Renal pelvis (tissue), 4 donors: Measurements from ENCODE around the gene NOBOX. TPM values are rescaled to one million over a fixed set of nuclear protein-coding genes. Genes with fewer than 3 reads are reported as not detected.
A peak's percentile ranks its signal among the peaks of the same experiment; 100 is the strongest.
"Not testable (repeated sequence)": the region's sequence is repeated elsewhere in the genome, so short reads cannot be mapped to it uniquely, and the experiment has no call there.

Experiments
- DNase-seq: peaks from one replicate; pipeline ENCODE4 v3.0.0-alpha.2; 2013
- polyA plus RNA-seq, 3 donors: library from polyadenylated mRNA; unstranded; fragments of 120-200 nt; gene quantifications; one replicate each; pipeline ENCODE4 v1.2.1, GENCODE V29; 2013; ENCODE audit not compliant: insufficient read length in 3 of 3

NOBOX gene
- polyA plus RNA-seq, 3 donors, result not detected

- peak; percentile 61 for DNase-seq
These were observed 11.7 kb downstream of the NOBOX start for GRCh38 chr7:144391823-144392255.

DNA sequence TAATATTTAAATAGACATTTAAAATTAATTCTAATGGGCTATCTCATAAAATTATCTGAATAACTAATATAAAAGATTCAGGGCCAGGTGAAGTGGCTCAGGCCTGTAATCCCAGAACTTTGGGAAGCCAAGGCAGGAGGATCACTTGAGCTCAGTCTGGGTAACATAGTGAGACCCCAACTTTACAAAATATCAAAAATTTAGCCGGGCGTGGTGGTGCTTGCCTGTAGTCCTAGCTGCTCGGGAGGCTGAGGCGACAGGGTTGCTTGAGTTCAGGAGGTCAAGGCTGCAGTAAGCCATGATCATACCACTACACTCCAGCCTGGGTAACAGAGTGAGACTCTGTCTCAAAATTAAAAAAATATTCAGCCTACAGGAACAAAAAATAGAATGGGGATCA lies 12.5 kb downstream of the NOBOX start:
- DNase-seq, result no peak

DNA sequence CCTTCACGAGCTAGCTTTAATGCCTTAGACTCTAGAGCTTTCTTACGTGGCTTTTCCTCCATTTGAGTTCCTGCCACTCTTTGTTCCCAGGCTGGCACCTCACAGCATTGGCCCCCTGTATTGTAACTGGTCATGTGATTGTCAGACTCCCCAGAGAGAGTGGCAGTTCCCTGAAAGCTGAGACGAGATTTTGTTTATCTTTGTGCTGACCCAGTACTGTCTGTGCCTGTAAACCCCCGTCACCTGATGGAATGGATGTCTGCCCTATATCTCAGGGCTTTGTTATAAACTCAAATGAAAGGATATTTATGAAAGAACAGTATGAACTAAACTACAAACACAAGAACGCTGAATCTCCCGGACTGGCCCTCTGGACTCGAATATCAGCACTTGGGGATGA lies 13.0 kb downstream of the NOBOX start:
- no peak for DNase-seq

DNA sequence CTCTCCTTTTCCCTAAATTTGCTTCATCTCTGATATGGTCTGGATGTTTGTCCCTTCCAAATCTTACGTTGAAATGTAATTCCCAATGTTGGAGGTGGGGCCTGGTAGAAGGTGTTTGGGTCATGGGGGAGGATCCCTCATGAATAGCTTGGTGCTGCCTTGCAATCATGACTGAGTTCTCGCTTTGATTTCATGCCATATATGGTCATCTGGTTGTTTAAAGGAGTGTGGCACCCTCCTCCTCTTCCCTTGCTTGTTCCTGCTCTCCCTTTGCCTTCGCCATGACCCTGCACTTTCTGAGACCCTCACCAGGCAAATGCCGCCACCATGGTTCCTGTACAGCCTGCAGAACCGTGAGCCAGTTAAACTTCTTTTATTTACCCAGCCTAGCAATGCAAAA lies 14.5 kb downstream of the NOBOX start:
- no peak for DNase-seq

DNA sequence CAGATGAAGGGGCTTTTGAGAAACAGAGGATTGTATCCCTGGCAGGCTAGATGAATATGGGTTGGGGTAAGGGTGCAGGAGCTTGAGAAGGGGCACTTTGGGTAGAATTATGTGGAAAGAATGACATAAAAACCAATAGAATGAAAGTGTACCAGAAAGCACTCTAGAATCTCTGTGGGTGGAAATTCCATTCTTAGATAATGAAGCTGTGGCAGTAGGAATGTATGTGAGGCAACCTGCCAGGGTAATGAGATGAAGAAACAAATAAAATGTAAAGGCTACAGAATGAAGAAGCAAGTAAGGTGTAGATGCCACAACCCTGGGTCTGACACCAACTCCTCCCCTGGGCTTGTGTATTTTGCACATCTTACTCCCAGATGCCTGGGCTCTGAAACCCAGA lies 16.8 kb downstream of the NOBOX start:
- no peak for DNase-seq

DNA sequence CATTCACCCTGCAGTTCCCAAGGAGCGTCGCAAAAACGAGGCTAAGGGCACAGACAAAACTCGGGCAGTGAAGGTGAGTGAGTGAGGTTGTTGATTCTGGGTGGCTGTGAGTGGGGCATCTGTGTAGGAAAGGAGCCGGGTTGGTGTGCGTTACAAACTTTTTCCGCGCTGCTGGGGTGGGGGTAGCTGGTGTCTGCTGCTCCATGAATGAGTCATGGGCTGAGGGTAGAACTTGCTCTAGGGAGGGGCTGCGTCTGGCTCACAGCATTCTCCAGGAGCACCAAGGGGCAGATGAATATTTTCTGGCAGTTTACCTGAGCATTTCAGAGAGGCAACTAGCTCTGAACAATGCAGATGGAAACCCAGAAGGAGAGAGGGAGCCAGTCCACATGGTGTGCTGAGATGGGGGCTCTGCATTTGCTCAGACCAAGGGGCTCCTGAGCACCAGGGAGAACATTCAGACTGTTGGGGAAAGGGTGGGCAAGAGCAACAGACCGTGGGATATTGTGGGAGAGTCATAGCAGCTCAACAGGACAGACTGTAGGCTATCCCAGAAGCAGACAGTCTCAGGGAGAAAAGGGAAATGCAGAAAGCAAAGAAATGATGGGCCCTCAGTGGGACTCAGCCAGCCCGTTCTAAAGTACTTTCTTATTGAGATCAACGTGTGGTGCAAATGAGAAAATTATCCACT lies 18.8 kb downstream of the NOBOX start:
- DNase-seq, result no peak

DNA sequence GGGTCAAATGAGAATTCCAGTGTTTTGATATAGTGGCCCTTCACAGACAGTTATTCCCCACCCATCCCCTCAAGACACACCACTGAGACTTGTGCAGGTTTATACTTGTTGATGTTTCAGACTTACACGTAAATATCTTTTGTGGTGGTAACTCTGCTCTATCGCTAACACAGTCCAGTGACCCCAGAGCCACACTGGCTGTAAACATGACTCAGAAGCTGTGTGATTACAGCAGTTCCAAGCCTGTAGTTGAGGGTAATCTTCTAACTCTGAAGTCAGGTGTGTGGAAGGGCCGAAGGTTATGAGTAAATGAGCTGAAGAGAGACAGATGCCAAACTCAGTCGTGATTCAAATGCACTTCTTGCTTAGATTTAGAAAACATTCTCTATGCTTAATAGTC lies 19.4 kb downstream of the NOBOX start:
- DNase-seq, result no peak

- no peak for DNase-seq
These were observed 23.6 kb downstream of the NOBOX start for GRCh38 chr7:144379776-144380384.

GRCh38 chr7:144378651-144379050 lies 24.8 kb downstream of the NOBOX start:
- DNase-seq, result no peak

DNA sequence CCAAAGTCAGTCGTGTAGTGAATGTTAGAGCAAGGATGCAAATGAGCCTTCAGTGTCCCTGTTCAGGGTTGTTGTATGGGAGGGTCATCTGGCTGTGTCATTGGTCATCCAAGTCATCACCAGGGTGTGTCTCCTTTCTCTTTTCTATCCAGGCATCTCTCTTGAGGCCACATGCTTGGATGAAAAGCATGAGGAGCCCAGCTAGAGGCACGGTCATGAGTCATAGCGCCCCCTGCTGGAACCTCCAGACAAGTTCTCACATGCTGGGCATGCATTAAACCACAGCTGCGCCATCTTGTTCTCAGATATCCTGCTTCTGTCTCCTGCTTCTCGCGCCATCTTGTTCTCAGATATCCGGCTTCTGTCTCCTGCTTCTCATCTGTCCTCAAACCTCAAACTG lies 34.3 kb downstream of the NOBOX start:
- not testable (repeated sequence) for DNase-seq

DNA sequence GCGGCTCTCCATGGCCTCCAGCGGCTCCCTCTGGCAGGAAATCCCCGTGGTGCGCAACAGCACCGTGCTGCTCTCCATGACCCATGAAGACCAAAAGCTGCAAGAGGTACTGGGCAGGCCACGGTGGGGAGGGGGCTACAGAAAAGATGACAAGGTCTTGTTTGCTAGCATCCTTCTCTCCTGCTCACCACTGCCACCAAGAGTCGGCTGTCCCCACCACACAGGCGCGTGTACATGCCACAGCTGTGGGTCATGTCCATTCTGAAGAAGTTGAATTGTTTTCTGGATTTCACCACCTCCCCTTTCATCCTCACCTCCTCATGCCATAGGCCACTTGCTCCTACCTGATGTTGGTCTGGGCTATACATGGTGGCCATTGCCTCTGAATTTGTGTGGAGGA lies 36.2 kb downstream of the NOBOX start:
- not testable (repeated sequence) for DNase-seq

- not testable (repeated sequence) for DNase-seq
These were observed 38.0 kb downstream of the NOBOX start for GRCh38 chr7:144365523-144365922.

- DNase-seq, result not testable (repeated sequence)
These were observed 41.4 kb downstream of the NOBOX start for GRCh38 chr7:144362061-144362460.

- not testable (repeated sequence) for DNase-seq
These were observed 46.6 kb downstream of the NOBOX start for GRCh38 chr7:144356860-144357259.

- DNase-seq, result not testable (repeated sequence)
These were observed 47.3 kb downstream of the NOBOX start for GRCh38 chr7:144356185-144356584.

DNA sequence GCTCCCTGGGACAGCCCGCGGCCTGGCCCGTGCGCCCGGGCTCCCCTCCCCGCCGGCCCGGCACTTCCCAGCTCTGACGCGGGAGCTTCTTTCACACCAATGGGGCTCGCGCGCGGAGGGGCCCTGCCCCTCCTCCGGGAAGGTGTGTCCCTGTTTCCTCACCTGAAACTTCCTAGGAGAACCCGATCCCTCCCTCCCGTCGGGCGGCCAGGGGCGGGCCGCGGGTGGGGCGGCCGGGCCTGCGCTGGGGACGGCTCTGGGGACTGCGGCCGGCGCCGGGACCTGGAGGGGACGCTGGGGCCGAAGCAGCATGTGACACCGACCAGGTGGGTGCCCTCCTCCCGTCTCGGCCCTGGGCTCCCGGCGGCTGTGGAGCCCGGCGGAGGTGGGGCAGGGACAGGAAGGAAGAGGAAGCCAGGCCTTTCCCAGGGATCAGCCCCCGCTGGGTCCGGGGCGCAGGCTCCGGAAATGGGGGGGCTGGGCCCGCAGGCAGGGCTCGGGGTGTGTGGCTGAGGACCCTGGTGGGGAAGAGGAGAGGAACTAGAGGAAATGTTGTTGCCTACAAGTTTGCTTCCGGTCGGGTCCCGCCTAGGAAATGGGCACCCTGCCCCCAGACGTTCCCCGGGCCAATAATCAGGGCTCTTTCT lies 48.2 kb downstream of the NOBOX start, which contains the start of gene ARHGEF5:
Gene ARHGEF5 (plus strand): TSS at position 227 of the 647 bp plus-strand sequence. CDS start 7,268 bp downstream, outside the sequence.
- DNase-seq, result not testable (repeated sequence)

DNA sequence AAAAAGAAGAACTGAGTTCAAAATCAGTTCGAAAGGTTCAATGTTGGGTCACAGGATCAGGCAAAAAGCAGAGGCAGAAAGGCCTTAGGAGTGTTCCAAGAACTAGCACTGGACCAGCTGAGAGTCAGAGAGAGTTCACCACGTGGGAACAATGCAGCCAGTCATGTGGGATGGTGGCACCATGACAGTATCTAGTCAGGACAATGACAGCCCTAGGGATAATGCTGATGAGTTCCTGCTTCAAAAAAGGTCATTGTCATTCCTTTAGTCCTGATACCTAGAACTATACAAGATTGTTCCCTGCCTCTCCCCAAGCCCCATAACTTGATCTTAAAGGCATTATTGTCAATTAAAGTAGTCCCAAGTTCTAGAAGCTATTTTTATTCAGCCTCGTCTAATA lies 51.8 kb downstream of the NOBOX start:
- not testable (repeated sequence) for DNase-seq

- not testable (repeated sequence) for DNase-seq
These were observed 54.9 kb downstream of the NOBOX start for GRCh38 chr7:144348625-144349024.

Other genes with a start within 250 kb of the NOBOX start
- gene CTAGE4, start 220.2 kb downstream of the NOBOX start, polyA plus RNA-seq, result 10 to 100 TPM in 1 of 3 donors, 1 to 10 TPM in 2; 1.7 to 10.5 (median 3.1) TPM
- gene ARHGEF35, start 207.9 kb downstream of the NOBOX start, polyA plus RNA-seq, result 10 to 100 TPM; 18.4 to 27.3 (median 19.5) TPM
- 1 to 10 TPM in 2 of 3 donors, under 1 TPM in 1; 0.58 to 2.7 (median 2.5) TPM for gene OR2A42, start 164.1 kb downstream of the NOBOX start, polyA plus RNA-seq
- 10 to 100 TPM in 2 of 3 donors, 1 to 10 TPM in 1; 3.2 to 21.1 (median 19.6) TPM for gene OR2A7, start 138.9 kb downstream of the NOBOX start, polyA plus RNA-seq
- 10 to 100 TPM in 1 of 3 donors, 1 to 10 TPM in 2; 5.3 to 16.3 (median 8.2) TPM for gene CTAGE8, start 134.4 kb downstream of the NOBOX start, polyA plus RNA-seq
- gene OR2A1, start 91.3 kb downstream of the NOBOX start, polyA plus RNA-seq, result 1 to 10 TPM in 2 of 3 donors, under 1 TPM in 1; 0.51 to 1.2 (median 1.2) TPM
- gene ARHGEF5, start 48.3 kb downstream of the NOBOX start, polyA plus RNA-seq, result 10 to 100 TPM; 17.6 to 34.9 (median 32.8) TPM